HFF-Myc (cell line): Measurements from ENCODE around the gene ZFHX3.

Experiments
- DNase-seq: peaks from one replicate; pipeline ENCODE4 v3.0.0-alpha.2; 2011; ENCODE audit warnings: low read depth; ENCODE audit errors: extremely low read depth
- H3K4me3 ChIP-seq: replicated peaks from 2 replicates; pipeline ENCODE4 v1.5.1; 2011; ENCODE audit warnings: low read depth, mild to moderate bottlenecking, control low read depth, low read length
- CTCF ChIP-seq: IDR thresholded peaks from 2 replicates; pipeline ENCODE4 v1.5.1; 2012; ENCODE audit warnings: mild to moderate bottlenecking, low read depth, low read length, control low read depth; ENCODE audit errors: missing control alignments

Gene ZFHX3

DNA sequence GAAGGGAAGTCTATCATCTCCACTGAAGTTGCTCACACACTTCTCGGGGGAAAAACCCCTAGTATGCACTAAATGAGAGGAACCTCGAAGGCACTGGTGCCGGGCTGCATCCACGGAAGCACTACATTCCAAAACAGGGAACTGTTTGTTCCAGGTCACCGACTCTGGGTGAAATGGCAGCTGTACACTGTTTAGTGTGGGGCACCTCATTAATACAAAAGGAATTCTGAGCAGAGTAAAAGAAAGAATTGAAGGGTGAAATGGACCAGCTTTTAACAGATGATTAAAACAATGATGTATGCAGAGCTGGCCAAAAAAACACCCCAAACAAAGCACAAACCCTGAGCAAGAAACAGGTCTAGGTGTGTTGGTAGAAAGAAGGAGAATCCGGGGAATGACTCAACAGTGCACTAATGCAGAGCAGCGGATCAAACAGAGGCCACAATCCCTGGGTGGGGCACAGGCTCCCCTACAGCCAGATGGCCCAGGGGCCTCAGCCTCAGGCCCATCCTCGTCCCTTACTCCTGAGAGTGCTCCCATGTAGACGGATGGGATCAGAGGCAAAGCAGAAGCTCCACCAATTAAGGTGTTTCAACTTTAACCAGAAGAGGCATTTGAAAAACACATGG lies 161.5 kb downstream of the ZFHX3 start:
- no peak for DNase-seq
- TF ChIP-seq CTCF: no peak
- no peak overlapping the region for H3K4me3 ChIP-seq

- DNase-seq: no peak
- TF ChIP-seq CTCF: no peak
- H3K4me3 ChIP-seq: no peak overlapping the region
These were observed 163.4 kb downstream of the ZFHX3 start for GRCh38 chr16:72884573-72884972.

DNA sequence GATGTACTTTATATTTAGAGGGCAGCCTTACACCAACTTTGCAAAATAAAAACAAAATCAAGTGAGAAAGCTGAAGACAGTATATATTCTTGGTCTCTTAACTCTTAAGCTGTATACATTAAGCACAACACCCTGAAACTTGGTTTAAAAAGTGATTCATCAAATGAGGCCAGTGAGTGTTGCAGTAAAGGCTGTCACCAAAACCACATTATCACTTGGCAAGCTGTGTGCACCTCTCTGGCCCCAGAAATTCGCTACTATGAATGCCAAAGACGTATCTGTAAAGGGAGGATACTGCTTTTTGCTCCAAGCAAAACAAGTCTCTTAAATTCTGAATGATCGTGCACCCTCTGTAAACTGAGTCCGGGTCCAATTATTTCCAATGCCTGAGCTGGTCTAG lies 163.9 kb downstream of the ZFHX3 start:
- DNase-seq: no peak
- H3K4me3 ChIP-seq: no peak overlapping the region
- TF ChIP-seq CTCF: no peak

DNA sequence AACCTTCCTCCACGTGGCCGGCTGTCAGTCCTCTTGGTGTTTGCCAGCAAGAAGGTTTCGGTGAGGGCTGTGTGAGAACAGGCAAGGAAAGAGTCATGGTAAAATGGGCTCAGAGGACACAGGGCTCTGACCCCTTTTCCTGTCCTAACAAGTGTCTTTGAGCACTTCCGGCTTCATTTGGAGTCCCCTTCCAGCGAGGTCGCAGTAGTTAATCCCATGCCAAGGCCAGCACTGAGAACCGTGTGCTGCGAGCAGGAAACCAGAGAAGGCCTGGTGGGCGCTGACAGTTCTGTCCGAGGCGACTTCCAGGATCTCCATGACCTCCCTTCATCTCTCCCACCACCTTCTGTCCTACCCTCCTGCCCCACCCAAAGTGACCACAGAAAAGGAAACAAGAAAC lies 168.1 kb downstream of the ZFHX3 start:
- DNase-seq: no peak
- no peak for TF ChIP-seq CTCF
- no peak overlapping the region for H3K4me3 ChIP-seq

DNA sequence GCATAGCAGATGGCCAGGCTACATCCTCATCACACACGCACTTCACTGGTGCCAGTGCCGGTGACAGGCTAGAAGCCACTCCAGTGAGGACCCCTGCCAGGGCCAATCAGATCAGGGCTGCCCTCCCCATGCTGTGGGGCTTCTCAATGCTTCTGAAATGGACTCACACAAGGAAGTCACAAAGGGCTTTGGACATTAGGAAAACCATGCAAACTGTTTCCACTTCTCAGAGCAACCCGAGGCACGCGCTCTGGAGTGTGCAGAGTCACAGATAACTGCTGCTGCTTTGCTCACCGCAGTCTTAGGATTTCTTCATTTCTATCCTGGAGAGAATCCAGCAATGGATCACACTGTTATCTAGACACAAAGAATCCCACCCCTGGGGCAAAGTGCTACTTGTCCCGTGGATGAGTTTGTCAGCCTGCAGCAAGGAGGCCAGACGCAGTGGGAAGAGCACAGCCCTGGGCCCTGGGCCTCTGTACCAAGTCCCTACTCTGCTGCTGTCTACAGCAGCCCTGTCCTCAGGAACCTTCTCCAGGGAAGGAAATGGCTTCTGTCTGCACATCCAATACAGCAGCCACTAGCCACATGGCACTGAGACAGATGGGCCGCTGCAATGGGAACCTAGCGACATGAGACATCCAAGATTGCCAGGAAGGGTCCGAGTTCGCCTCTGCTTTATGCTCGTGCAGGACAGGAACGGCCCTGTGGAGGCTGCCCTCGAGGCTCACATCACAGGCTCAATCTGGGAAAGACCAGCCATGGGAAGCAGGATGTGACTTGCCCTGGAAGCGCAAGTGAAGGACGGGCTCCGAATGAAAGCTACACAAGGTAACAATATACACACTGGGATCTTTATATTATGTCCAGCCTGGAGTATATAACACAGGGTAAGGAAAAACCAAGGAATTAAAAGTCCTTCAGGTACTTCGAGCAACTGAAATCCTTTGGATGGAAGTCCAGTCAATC lies 169.3 kb downstream of the ZFHX3 start:
- no peak for TF ChIP-seq CTCF
- DNase-seq: no peak
- H3K4me3 ChIP-seq: no peak overlapping the region

DNA sequence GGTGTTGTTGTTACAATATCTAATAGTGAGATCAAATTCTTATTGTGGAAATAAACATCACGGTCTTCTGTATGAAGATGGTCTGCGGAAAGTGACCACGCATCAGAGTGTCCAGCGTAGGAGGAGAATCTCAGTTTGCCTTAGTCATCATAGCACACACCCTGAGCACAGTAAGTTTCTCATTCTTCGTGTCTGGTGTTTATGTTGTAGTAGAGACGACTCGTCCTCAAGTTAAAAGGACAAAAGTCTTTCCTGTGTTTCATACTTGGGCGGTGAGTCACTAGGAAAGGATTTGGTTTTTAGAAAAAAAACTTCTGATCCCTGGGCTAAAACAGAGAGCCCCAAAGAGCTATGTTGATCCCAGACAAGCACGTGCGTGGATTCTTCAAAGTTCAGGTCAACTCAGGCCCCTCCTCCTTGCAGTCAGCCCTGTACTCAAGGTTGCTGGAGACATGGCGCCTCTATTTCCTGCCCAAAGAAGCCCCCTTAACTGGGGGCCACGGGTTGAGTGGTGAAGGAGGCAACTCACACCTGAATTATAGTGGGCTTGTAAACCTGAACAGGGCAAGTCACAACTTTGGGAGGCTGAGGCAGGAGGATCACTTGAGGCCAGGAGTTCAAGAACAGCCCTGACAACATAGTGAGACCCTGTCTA lies 170.4 kb downstream of the ZFHX3 start:
- no peak overlapping the region for H3K4me3 ChIP-seq
- TF ChIP-seq CTCF: no peak
- peak; percentile 86 for DNase-seq
